ENCODE results near the gene GSS.

DNA sequence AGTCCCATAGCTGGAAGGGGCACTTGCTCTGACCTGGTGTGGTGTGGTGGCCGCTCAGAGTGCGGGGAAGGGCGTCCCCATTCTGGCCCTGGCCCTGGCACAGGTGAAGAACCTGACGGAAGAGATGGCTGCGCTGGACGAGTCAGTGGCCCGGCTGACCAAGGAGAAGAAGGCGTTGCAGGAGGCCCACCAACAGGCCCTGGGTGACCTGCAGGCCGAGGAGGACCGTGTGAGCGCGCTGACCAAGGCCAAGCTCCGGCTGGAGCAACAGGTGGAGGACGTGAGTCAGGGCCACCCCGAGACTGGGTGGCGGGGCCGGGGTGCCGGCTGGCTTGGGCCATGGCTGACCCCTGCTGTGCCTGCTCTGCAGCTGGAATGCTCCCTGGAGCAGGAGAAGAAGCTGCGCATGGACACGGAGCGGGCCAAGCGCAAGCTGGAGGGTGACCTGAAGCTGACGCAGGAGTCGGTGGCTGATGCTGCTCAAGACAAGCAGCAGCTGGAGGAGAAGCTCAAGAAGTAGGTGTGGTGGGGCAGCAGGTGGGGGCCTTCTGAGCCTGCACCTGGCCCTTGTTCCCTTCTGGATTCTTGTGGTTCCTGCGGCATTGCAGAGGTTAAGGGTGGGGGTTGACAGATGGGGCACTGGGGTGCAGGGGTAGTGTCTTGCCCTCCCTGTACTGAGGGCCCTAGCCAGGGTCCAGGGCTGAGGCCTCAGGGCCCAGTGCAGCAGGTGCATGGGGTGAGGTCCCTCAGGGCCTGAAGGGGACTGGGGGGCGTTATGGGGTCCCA is 40.8 kb upstream of the GSS start:
- TF ChIP-seq CTCF (IDR thresholded peaks at IDR 0.05) (no peak), EP300 (IDR thresholded peaks at IDR 0.05) (no peak), POLR2A (IDR thresholded peaks at IDR 0.05) (no peak)
